HUES48 (cell line): ENCODE results near the gene HOXC6.

Experiments used
- H3K27ac ChIP-seq: one replicate; pipeline ENCODE4 v1.7.0; 2013; ENCODE audit warnings: low read depth, low read length, inconsistent platforms
- H3K27me3 ChIP-seq: 2 replicates; pipeline ENCODE4 v1.6.1; 2013; ENCODE audit warnings: mild to moderate bottlenecking, low read length; ENCODE audit not compliant: control insufficient read depth, insufficient read depth
- H3K36me3 ChIP-seq: 2 replicates; pipeline ENCODE4 v1.6.1; 2013; ENCODE audit warnings: low read length; ENCODE audit not compliant: control insufficient read depth, insufficient read depth
- H3K4me1 ChIP-seq: 2 replicates; pipeline ENCODE4 v1.6.1; 2013; ENCODE audit warnings: mild to moderate bottlenecking, low read length; ENCODE audit not compliant: control insufficient read depth, insufficient read depth
- H3K4me3 ChIP-seq: 2 replicates; pipeline ENCODE4 v1.5.1; 2013; ENCODE audit warnings: mild to moderate bottlenecking, low read depth, low read length
- H3K9ac ChIP-seq: 2 replicates; pipeline ENCODE4 v1.6.1; 2013; ENCODE audit warnings: mild to moderate bottlenecking, low read depth, low read length, moderate library complexity
- H3K9me3 ChIP-seq: 2 replicates; pipeline ENCODE4 v1.6.1; 2013; ENCODE audit warnings: low read length; ENCODE audit not compliant: control insufficient read depth, insufficient read depth

Gene HOXC6

DNA sequence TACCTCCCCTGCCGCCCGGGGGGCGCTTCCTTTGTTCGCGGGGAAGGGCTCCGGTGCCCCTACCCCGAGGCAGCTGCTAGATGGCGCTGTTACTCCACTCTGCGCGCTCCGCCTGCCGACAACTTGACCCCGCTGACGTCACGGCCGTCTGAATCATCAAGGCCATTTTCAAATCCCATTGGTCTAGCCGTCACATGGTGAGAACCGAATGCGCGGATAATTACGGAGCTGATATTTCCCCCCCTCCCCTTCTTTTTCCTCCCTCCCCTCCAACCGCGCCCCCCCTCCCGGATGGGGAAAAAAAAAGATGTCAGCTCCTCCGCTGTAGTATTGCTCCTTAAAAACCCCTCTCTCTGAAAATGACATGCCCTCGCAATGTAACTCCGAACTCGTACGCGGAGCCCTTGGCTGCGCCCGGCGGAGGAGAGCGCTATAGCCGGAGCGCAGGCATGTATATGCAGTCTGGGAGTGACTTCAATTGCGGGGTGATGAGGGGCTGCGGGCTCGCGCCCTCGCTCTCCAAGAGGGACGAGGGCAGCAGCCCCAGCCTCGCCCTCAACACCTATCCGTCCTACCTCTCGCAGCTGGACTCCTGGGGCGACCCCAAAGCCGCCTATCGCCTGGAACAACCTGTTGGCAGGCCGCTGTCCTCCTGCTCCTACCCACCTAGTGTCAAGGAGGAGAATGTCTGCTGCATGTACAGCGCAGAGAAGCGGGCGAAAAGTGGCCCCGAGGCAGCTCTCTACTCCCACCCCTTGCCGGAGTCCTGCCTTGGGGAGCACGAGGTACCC is 43.1 kb upstream of the HOXC6 start, which contains the start of gene HOXC10:
Gene HOXC10, plus strand, starts transcription at position 246 of the 791 bp plus-strand sequence. Its CDS starts 114 bp downstream, at position 360.
- H3K27ac ChIP-seq = no peak within 1 kb of the TSS
- H3K36me3 ChIP-seq = no peaks in the 10 kb centered on the region
- peaks cover 99% of the 10 kb centered on the region for H3K27me3 ChIP-seq
- H3K9ac ChIP-seq = no peak within 1 kb of the TSS
- no peaks in the 10 kb centered on the region; the same call in 1 of the 2 replicates for H3K4me1 ChIP-seq
- H3K9me3 ChIP-seq = no peaks in the 10 kb centered on the region
- peak within 1 kb of the TSS; percentile 14; the same call in 1 of the 2 replicates for H3K4me3 ChIP-seq

DNA sequence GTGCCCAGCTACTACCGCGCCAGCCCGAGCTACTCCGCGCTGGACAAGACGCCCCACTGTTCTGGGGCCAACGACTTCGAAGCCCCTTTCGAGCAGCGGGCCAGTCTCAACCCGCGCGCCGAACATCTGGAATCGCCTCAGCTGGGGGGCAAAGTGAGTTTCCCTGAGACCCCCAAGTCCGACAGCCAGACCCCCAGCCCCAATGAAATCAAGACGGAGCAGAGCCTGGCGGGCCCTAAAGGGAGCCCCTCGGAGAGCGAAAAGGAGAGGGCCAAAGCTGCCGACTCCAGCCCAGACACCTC is 42.6 kb upstream of the HOXC6 start:
- H3K36me3 ChIP-seq = no peaks in the 10 kb centered on the region
- H3K9ac ChIP-seq = no peak overlapping the region
- peaks cover 99% of the 10 kb centered on the region for H3K27me3 ChIP-seq
- H3K4me1 ChIP-seq = no peaks in the 10 kb centered on the region; the same call in 1 of the 2 replicates
- no peaks in the 10 kb centered on the region for H3K9me3 ChIP-seq
- no peak overlapping the region; the same call in 1 of the 2 replicates for H3K4me3 ChIP-seq
- H3K27ac ChIP-seq = no peak overlapping the region

DNA sequence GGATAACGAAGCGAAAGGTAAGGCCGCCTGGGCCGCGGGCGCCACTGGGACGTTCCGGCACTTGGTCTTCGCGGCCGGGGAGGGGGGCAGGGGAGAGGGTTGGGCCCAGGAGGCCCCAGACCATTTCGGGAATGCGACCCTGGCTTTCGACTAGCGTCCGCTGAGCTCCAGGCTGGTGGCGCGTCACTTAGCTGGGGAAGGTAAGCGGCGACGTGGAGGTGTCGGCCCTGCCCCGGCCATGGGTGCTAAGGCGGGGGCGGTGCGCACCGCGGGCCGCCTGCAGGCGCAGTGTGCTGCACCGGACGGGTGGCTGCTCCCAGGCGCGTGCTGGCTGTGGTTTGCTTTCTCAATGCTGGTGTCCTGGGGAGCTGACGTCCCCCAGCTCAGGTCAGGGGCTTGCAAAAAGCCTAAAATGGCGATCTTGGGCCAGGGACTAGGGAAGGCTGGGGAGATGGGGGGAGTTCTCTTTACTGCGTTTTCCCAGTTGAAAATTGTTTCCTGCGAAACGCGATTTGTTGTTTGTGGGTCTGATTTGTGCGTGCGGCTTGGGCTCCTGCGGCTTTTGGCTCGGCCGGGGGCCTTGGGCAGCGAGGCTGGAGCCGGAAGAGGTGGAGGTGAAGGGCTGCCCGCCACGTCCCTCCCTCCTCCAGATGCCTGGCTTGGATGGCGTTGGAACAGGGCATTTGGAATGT is 42.1 kb upstream of the HOXC6 start:
- Histone ChIP-seq H3K9ac (no peak overlapping the region), H3K27ac (no peak overlapping the region), H3K4me3 (peak overlapping the region; percentile 14; the same call in 1 of the 2 replicates), H3K4me1 (no peaks in the 10 kb centered on the region; the same call in 1 of the 2 replicates), H3K9me3 (no peaks in the 10 kb centered on the region), H3K36me3 (no peaks in the 10 kb centered on the region), H3K27me3 (peaks cover 99% of the 10 kb centered on the region)

DNA sequence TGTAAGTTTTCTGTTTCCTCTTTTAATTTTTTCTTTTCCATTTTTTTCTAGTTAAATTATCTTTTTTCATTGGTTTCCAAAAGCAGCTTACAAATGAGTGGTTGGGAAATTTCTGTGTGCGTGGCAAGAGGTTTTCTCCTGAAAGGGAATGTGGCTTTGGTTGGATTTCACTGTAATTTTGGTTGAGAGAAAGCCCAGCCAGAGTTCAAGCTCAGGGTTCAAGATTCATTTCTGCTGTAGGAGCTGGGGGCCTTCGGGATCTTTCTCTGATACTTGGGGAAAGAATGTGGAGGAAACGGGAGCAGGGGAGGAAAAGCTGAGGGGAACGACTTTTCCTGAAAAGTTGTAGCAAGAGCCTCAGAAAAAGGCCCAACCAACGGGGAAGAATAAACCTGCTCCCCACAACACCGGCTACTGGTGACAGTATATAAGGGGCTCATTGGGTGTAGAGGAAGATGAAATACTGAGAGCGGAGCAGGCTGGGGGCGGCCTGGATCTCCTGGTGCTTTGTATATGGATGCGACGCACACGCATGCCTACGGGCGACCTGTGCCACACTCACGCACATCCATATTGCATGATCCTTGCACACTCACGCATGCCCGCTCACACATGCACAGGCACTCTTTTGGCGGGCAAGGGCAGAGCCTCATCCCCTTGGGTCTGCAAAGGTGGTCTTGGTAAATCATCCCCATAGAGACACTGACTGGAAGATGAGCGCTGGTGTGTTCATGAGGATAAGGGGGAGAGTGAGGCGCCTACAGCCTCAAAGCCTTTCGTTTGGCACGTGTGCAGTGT is 41.4 kb upstream of the HOXC6 start:
- H3K4me1 ChIP-seq = no peaks in the 10 kb centered on the region; the same call in 1 of the 2 replicates
- no peak overlapping the region for H3K4me3 ChIP-seq
- H3K9me3 ChIP-seq = no peaks in the 10 kb centered on the region
- H3K27me3 ChIP-seq = peaks cover 99% of the 10 kb centered on the region
- H3K27ac ChIP-seq = no peak overlapping the region
- H3K9ac ChIP-seq = no peak overlapping the region
- no peaks in the 10 kb centered on the region for H3K36me3 ChIP-seq

DNA sequence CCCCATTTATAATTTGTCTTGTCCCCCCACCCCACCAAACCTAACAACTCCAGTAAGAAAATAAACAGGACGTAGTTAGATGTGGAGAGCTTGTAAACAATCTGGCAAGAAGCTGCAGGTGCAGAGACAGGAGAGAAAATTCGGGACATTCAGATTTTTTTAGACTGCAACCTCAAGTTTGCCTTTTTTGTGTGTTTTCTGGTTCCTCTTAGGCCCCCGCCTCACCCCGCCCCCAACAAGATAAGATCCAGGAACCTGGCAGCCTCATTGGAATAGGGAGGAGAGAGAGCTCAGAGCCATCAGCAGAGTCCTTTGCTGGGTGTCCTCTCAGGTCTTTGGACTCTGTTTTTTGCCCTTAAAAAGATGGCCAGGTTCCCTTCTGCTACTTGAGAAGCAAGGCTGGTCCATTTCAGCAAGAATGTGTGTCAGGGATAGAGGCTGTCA is 40.4 kb upstream of the HOXC6 start:
- H3K27ac ChIP-seq = no peak overlapping the region
- H3K9ac ChIP-seq = no peak overlapping the region
- H3K4me3 ChIP-seq = no peak overlapping the region
- no peaks in the 10 kb centered on the region for H3K36me3 ChIP-seq
- H3K4me1 ChIP-seq = no peaks in the 10 kb centered on the region; the same call in 1 of the 2 replicates
- peaks cover 99% of the 10 kb centered on the region for H3K27me3 ChIP-seq
- no peaks in the 10 kb centered on the region for H3K9me3 ChIP-seq

DNA sequence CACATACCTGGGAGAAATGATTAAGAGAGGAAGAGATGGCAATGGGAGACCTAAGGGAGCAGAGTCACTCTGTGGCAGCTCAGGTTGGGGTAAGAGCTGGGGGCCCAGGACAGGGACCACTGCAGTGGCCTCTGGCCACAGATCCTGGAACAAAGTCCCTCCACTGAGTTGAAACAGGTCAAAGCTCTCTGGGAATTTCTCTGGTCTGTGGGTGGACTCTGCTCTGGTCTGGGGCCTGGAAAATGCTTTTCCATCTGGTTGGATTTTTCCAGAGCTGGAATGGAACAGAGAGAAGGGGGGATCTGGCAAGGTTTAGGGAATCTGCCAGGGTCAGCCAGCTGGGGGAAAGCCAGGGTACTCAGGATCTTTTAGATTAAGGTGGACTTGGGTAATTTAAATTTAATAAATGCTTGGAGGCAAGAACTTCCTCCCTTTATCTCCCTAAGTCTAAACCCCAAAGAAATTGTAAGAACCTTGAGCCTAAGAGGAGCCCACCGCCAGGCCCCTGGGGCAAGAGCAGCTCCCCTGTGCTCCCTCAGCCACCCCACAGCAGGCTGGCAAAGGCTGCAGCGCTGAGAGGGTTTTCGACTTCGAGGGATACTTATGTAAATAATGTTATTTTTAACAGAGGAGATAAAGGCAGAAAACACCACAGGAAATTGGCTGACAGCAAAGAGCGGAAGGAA is 39.6 kb upstream of the HOXC6 start:
- Histone ChIP-seq H3K4me3 (no peak overlapping the region), H3K4me1 (no peaks in the 10 kb centered on the region; the same call in 1 of the 2 replicates), H3K27me3 (peaks cover 99% of the 10 kb centered on the region), H3K9ac (no peak overlapping the region), H3K9me3 (no peaks in the 10 kb centered on the region), H3K27ac (no peak overlapping the region), H3K36me3 (no peaks in the 10 kb centered on the region)

GRCh38 chr12:53989227-53990113 is 38.8 kb upstream of the HOXC6 start:
- no peak overlapping the region for H3K4me3 ChIP-seq

GRCh38 chr12:53990311-53991076 is 37.7 kb upstream of the HOXC6 start:
- H3K9ac ChIP-seq = no peak overlapping the region
- no peak overlapping the region for H3K27ac ChIP-seq
- no peak overlapping the region for H3K4me3 ChIP-seq
- H3K27me3 ChIP-seq = peaks cover 100% of the 10 kb centered on the region
- H3K9me3 ChIP-seq = no peaks in the 10 kb centered on the region
- H3K36me3 ChIP-seq = no peaks in the 10 kb centered on the region
- H3K4me1 ChIP-seq = peaks cover 3% of the 10 kb centered on the region; the same call in 1 of the 2 replicates

More at GRCh38 chr12:53989227-53990113, 38.8 kb upstream of the HOXC6 start:
- Histone ChIP-seq H3K36me3 (no peaks in the 10 kb centered on the region), H3K4me1 (no peaks in the 10 kb centered on the region; the same call in 1 of the 2 replicates), H3K9me3 (no peaks in the 10 kb centered on the region), H3K9ac (no peak overlapping the region), H3K27ac (no peak overlapping the region), H3K27me3 (peaks cover 99% of the 10 kb centered on the region)

GRCh38 chr12:53991077-53991460 is 37.2 kb upstream of the HOXC6 start:
- no peak overlapping the region for H3K9ac ChIP-seq
- no peaks in the 10 kb centered on the region for H3K36me3 ChIP-seq
- no peak overlapping the region for H3K27ac ChIP-seq
- H3K4me3 ChIP-seq = no peak overlapping the region
- H3K27me3 ChIP-seq = peaks cover 100% of the 10 kb centered on the region
- H3K9me3 ChIP-seq = no peaks in the 10 kb centered on the region
- peaks cover 3% of the 10 kb centered on the region; the same call in 1 of the 2 replicates for H3K4me1 ChIP-seq
